GM12878 (cell line): ENCODE data around the gene C6orf89. TPM values are rescaled to one million over a fixed set of nuclear protein-coding genes. Genes with fewer than 3 reads are reported as not detected.

ENCODE experiments used
- EED ChIP-seq: sonication (generic); IDR thresholded peaks from 2 replicates; pipeline ENCODE4 v1.6.1; 2016; ENCODE audit warnings: antibody characterized with exemption, low read depth
- HDAC6 ChIP-seq: fragments of 200-600 bp; sonication (generic); IDR thresholded peaks from one replicate; pipeline ENCODE4 v1.8.0; 2017; ENCODE audit warnings: antibody characterized with exemption; ENCODE audit not compliant: unreplicated experiment
- MEF2B ChIP-seq: fragments of 450-650 bp; IDR thresholded peaks from 2 replicates; pipeline ENCODE4 v1.6.1; 2018; ENCODE audit warnings: mild to moderate bottlenecking, moderate library complexity; ENCODE audit not compliant: partially characterized antibody, poor library complexity, severe bottlenecking
- MTA2 ChIP-seq: fragments of 450-650 bp; IDR thresholded peaks from 2 replicates; pipeline ENCODE4 v1.6.1; 2016; ENCODE audit warnings: low read depth, mild to moderate bottlenecking, moderate library complexity
- PML ChIP-seq: IDR thresholded peaks from 2 replicates; pipeline ENCODE4 v1.6.1; 2012; ENCODE audit warnings: low read length, inconsistent platforms
- POLR2AphosphoS5 ChIP-seq: IDR thresholded peaks from 2 replicates; pipeline ENCODE4 v1.6.1; 2011; ENCODE audit warnings: mild to moderate bottlenecking, low read length, inconsistent platforms
- SMAD5 ChIP-seq: IDR thresholded peaks from 2 replicates; pipeline ENCODE4 v1.6.1; 2016; ENCODE audit warnings: antibody characterized with exemption, low read depth
- ZZZ3 ChIP-seq: IDR thresholded peaks from 2 replicates; pipeline ENCODE4 v1.6.1; 2011; ENCODE audit warnings: low read depth; ENCODE audit not compliant: control insufficient read depth, insufficient read length
- polyA plus RNA-seq, 11 experiments: library from polyadenylated mRNA; depleted of rRNA in 4 of 11; unstranded in 6 of 11; stranded (reverse) in 5 of 11; fragments of >200 nt; fragmentation: Nextera tagmentation in 4 of 11; fragmentation: Illumina TruSeq in 1 of 11; extraction: Ambion mirVana in 4 of 11; extraction: Trizol in 1 of 11; gene quantifications; 1 replicate in 1 of 11; 2 replicates in 10 of 11; pipeline versions ENCODE4 v1.2.1 to v1.2.3, GENCODE V29; 2011 to 2016; ENCODE audit warnings: inconsistent platforms in 2 of 11, missing spikeins in 2 of 11, low read depth in 1 of 11
- total RNA-seq, 4 experiments: library from RNA; depleted of rRNA in 3 of 4; stranded (reverse); fragments of >200 nt in 3 of 4; fragmentation: Illumina TruSeq in 1 of 4; extraction: Trizol in 1 of 4; gene quantifications; 2 replicates each; pipeline versions ENCODE4 v1.2.1 to v1.2.3, GENCODE V29; 2013 to 2021
- TF ChIP-seq, protein P1 (sequence below): fragments of 450-650 bp; conservative IDR thresholded peaks from 2 replicates; pipeline ENCODE4 v1.6.1; 2017; ENCODE audit warnings: mild to moderate bottlenecking, moderate library complexity
- TF ChIP-seq, protein P2 (sequence below): IDR thresholded peaks from 2 replicates; pipeline ENCODE4 v1.6.1; 2012; ENCODE audit warnings: low read length, inconsistent platforms
- TF ChIP-seq, protein P3 (sequence below): fragments of 150-350 bp; IDR thresholded peaks from 2 replicates; pipeline ENCODE4 v1.6.1; 2014; ENCODE audit warnings: mild to moderate bottlenecking, low read depth, low read length

C6orf89 gene
- total and polyA plus RNA-seq, 10 of the 15 experiments (the other 5 are each of a cell fraction or from before 2014, with no cell fraction given), result 10.8 to 42.7 (median 28.6) TPM

DNA sequence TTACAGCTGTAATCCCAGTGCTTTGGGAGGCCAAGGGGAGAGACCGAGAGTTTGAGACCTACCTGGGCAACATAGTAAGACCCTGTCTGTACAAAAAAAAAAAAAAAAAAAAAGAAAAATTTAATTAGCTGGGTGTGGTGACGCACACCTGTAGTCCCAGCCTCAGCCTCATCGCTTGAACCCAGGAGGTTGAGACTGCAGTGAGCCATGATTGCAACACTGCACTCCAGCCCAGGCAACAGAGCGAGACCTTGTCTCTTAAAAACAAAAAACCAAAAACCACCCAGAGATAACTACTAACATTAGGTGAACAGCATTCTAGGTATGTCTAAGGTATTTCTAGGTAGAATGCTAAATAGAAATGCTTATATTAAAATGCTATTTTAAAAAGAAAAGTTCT lies 47.8 kb downstream of the C6orf89 start (continued):
- no peak for TF ChIP-seq MTA2
- TF ChIP-seq SMAD5, result no peak
- TF ChIP-seq, protein P1, sequence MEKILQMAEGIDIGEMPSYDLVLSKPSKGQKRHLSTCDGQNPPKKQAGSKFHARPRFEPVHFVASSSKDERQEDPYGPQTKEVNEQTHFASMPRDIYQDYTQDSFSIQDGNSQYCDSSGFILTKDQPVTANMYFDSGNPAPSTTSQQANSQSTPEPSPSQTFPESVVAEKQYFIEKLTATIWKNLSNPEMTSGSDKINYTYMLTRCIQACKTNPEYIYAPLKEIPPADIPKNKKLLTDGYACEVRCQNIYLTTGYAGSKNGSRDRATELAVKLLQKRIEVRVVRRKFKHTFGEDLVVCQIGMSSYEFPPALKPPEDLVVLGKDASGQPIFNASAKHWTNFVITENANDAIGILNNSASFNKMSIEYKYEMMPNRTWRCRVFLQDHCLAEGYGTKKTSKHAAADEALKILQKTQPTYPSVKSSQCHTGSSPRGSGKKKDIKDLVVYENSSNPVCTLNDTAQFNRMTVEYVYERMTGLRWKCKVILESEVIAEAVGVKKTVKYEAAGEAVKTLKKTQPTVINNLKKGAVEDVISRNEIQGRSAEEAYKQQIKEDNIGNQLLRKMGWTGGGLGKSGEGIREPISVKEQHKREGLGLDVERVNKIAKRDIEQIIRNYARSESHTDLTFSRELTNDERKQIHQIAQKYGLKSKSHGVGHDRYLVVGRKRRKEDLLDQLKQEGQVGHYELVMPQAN, result no peak
- no peak for TF ChIP-seq HDAC6
- TF ChIP-seq POLR2AphosphoS5, result no peak
- no peak for TF ChIP-seq ZZZ3
- no peak for TF ChIP-seq PML
- TF ChIP-seq MEF2B, result no peak
- TF ChIP-seq EED, result no peak
- TF ChIP-seq, protein P2, sequence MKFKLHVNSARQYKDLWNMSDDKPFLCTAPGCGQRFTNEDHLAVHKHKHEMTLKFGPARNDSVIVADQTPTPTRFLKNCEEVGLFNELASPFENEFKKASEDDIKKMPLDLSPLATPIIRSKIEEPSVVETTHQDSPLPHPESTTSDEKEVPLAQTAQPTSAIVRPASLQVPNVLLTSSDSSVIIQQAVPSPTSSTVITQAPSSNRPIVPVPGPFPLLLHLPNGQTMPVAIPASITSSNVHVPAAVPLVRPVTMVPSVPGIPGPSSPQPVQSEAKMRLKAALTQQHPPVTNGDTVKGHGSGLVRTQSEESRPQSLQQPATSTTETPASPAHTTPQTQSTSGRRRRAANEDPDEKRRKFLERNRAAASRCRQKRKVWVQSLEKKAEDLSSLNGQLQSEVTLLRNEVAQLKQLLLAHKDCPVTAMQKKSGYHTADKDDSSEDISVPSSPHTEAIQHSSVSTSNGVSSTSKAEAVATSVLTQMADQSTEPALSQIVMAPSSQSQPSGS, result no peak
- TF ChIP-seq, protein P3, sequence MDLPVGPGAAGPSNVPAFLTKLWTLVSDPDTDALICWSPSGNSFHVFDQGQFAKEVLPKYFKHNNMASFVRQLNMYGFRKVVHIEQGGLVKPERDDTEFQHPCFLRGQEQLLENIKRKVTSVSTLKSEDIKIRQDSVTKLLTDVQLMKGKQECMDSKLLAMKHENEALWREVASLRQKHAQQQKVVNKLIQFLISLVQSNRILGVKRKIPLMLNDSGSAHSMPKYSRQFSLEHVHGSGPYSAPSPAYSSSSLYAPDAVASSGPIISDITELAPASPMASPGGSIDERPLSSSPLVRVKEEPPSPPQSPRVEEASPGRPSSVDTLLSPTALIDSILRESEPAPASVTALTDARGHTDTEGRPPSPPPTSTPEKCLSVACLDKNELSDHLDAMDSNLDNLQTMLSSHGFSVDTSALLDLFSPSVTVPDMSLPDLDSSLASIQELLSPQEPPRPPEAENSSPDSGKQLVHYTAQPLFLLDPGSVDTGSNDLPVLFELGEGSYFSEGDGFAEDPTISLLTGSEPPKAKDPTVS, result no peak
